ENCODE data around the gene LMO1.

The LMO1 gene

DNA sequence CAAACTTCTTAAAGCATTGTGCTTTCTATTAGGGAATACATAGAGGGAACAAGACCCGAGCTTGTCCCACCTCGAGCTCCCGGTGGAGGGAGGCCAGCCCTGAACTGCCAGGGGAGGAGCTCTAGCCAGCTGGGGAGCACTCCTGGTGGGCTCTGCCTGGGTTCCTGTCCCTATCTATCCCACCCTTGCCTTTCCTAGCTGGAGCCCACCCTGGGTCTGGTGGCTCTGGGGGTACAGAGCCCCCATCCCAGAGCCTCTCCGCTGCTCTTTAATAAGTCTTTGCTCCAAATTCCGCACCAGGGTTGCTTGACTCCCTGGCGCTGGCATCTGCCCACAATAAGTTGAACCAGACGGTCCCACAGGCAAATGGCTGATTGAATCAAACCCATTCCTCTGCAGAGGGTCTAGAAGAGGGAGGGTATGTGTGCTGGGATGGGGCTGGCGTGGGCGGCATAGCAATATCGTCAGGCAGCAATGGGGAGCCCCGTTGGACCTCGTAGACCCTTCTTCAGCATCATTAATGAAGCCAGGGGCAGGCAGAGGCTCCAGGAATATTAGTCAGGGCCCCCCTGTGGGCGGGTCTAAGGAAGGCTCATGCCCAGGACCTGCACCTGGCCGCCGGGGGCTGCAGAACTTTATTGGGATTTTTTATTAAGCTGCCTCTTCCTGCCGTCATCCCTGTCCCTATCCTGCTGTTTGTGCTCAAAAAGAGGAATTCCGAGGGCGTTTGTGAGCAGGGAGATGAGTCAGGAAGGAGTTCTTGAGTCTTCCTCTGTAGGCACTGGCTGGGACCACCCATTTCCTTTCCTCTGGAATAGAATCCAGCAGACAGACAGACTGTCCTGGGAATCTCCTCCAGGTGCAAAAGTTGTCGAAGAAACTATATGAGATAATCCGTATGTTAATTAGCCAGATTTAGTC is 56.3 kb downstream of the LMO1 start:
- no peak for DNase-seq (ENCODE audit: low read depth in 1 of 2, low spot score in 1 of 2)

DNA sequence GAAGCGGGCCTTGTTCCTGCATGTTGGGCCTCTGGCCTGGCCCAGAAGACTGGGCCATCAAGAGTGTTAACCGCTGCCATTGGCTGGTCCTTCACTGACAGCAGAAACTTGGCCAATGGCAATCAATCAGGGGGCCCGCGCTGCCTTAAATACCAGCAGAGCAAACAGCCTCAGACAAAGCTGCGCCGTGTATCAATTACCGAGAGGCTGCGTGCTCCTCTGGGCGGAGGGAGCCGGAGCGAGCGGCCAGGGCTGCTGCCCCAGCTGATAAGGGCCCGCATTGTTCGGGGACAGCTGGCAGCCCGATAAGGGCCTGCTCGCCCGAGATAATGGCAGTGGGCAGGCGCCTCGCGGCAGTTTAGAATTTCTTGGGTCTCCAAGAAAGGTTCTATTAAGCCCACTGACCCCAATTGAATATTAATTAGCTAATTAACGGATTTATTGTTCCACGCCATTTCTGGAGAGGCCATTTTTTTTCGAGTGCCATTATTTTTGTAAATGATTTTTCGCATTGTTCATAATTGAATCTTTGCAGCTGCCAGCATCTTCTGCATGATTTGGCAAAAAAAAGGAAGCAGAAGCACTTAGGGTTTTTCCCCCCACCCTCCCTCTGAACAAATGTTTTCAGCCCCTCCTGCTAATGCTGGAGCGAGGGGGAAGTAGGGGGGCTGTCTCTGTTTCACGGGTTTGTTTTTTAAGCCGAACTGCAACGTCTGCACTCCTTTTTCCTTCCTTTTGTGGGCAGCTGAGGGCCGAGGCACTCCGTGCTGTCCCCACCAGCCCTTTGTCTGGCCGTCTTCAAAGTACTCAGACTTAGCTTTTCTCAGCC is 57.2 kb downstream of the LMO1 start:
- no peak for DNase-seq (ENCODE audit: low read depth in 1 of 2, low spot score in 1 of 2)

DNA sequence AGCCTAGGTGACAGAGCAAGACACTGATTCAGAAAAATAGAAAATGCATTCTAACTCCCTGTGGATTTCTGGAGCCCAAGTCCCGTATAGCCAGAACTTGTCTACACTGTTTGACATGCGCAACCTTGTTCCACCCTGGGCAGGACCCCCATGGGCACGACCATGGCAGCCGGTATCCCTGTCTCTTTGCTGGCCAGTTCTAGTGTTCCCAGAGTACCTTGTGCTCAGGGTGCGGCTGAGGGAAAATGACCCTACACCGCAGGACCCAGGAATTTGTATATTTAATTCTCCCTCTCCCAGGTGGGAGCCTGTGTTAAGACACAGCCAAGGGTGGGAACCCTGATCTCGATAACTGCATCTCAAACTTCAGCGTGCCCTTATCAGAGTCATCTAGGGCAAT is 58.1 kb downstream of the LMO1 start:
- DNase-seq (ENCODE audit: low read depth in 1 of 2, low spot score in 1 of 2) = no peak

DNA sequence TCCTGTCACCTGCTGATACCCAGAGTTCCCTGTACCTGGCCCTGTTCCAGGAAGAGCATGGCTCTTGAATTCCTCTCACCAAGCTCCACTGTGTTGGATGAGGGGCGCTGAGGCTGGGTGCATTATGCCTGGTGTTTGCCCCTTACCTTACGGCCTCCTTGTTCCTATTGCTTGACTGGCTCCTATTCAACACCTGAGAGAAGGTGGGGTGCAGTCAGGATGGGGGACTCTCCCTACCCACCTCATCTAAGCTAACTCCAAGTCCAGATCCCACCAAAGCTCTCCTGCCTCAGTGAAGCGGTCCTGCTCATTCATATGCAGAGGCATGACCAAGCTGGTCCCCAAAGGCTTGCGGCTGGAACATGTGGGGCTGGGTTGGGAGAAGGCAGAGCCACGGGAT is 59.1 kb downstream of the LMO1 start:
- no peak for DNase-seq (ENCODE audit: low read depth in 1 of 2, low spot score in 1 of 2)

DNA sequence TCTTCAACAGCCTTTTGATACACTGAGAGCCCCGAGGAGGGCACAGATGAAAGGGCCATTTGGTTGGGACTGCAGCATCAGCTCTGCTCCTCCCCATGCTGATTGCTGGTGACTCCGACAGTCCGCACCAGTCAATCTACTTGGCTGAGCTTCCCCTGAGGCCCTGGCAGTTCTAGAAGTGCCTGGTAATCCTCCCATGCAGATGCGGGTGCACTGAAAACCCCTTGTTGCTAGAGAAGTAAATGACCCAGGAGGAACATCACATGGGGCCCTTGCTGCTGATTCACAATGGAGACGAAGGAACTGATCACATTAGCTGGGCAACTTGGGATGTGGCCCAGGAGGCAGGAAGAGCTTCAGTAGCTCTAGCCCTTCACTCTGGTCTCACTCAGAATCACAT is 59.7 kb downstream of the LMO1 start:
- no peak for DNase-seq (ENCODE audit: low read depth in 1 of 2, low spot score in 1 of 2)

DNA sequence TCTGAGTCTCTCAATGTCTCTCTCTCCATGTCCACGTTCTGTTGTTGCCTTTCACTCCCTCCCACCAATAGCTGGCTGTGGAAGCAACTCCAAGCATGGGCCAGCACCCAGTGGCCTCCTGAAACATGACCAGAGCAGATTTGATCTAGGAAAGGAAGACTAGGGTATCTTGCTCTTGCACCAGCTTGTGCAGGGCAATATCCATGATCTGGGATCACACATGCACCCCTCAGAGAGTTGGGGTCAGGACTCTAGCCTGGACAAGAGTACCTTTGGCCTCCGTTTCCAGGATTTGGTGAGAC is 60.3 kb downstream of the LMO1 start:
- no peak for DNase-seq (ENCODE audit: low read depth in 1 of 2, low spot score in 1 of 2)

DNA sequence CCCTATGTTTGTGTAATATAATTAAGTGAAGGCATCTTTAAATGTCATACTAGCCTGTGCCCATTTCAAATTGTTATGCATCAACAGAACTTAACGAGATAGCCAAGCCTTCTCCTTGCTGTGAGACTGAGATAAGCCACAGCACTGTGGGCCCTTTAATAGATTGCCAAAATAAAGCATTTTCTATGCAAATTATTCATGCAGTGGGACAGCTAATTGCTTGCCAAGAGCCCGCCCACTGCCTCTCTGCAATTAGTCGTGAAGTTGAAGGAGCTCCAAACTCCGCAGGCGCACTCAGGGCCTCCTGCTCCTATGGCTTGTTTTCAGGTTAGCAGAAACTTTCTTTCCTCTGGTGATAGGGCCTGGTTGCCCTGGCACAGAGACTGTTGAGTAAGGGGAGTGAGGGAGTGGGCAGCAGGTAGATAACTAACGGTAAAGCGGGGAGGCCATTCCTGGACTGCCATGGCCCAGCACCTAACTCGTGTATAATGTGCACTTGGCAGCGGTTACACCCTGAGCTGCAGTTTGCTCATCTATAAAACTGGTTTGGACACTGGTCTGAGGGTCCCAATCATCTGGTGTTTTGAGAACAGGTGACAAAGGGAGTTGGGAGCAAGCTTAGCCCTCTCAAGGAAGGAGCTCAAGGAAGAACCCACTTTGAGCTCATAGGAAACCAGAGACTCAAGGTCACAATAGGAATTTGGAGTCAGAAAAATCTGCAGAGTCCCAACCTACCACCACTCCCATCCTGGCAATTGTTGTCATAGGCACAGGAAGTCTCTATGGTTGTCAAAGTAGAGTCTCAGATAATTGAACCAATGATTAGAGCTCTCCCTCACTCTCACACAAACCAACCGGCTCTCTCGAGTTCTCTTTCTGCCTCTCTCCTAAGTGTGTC is 60.9 kb downstream of the LMO1 start:
- no peak for DNase-seq (ENCODE audit: low read depth in 1 of 2, low spot score in 1 of 2)

DNA sequence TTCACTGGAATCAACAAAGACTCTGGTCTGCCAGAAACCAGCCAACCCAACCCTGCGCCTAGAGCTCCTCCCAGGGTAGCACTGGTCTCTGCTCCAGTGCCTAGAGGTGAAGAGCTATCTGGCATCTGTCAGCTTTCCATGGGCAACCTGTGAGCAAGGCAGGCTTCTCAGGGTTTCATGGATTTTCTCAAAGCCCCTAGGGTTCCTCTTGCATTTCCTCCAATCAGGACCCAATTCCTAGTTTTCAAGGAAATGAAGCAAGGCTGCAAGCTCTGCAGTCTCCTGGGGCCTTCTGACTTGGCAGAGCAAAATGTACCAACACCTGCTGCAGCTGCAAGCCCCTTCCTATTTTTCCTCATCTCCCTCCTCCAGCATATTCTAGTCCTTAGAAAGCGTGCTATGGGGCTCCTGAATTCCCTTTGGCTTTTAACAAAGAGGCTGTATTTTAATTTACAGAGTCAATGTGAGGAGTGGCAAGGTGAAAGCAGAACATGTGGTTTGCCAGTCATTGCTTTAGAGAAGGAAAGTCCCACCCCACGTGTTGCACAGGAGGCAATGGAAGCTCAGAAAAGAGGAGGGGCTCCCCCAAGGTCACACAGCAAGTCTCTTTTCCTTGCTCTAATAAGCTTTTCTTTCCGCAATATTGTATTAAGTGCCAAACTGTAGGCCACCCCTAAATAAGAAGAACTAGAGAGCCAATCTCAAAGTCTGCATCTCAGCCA is 61.9 kb downstream of the LMO1 start:
- no peak for DNase-seq (ENCODE audit: low read depth in 1 of 2, low spot score in 1 of 2)

DNA sequence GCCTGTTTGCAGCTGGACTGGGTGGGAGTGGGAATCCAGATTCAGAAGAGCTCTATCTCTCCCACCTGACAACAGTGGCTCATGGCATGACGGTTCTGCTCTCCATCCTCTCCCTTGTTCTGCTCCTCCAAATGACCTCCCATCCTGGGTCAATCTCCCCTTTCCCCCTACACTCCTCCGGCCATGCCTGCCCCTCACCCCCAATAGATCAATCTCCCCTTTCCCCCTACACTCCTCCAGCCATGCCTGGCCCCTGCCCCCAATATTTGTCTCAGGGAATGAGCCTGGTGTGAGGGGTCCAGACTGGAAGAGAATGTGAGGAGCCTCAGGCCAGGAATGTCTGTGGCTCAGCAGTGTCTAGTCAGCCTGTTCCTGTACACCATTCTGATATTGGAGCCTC is 64.0 kb downstream of the LMO1 start:
- no peak for DNase-seq (ENCODE audit: low read depth in 1 of 2, low spot score in 1 of 2)

DNA sequence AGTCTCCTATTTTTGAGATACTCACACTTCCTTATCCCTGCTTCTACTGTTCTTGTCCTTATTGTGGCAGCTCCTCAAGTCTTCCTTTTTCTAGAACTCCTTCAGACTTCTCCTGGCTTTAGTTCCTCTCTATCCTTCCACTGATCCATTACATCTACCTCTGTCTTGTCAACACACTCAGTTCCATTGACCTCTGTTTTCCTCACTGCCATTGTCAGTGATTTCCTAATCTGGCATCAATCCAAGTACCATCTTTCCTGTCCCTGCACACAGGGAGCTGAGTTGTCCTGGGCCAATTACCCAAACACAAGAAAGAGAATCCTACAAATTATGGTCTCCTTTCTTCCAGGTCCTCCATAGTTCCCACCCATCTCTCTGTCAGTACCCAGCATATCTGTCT is 66.9 kb downstream of the LMO1 start:
- no peak for DNase-seq (ENCODE audit: low read depth in 1 of 2, low spot score in 1 of 2)

DNA sequence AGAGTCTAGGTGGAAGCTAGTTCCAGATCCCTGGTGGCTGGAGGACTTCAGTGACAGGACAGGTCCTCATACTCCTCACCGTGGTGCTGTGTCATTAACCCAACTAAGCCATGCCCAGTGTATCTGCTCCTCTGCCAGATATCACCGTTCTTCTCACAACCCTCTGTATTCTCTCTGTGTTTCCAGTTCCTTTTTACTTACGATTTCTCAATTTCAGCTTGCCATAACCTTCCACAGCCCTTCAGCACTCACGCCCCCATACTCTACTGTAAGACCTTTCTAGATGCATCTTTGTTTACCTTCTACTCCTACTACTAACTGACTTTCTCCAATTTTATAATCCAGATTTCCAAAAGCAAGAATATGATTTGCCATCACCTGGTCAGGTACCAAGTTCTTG is 68.7 kb downstream of the LMO1 start:
- no peak for DNase-seq (ENCODE audit: low read depth in 1 of 2, low spot score in 1 of 2)

DNA sequence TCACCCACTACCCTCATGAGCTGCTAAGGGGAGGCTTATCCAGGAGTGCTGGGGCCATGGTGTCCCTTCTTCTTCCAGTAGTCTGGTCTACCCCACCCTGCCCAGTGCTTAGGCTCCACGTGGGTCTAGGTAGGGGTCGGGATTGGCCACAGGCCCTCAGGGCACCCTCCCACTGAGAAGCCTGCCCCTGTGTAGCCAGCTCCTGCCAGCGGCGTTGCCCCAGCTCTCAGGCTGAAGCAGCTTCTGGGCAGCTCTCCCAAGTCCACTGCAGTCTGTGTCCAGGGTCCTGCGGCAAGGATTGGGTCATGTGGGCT is 70.8 kb downstream of the LMO1 start:
- no peak for DNase-seq (ENCODE audit: low read depth in 1 of 2, low spot score in 1 of 2)

DNA sequence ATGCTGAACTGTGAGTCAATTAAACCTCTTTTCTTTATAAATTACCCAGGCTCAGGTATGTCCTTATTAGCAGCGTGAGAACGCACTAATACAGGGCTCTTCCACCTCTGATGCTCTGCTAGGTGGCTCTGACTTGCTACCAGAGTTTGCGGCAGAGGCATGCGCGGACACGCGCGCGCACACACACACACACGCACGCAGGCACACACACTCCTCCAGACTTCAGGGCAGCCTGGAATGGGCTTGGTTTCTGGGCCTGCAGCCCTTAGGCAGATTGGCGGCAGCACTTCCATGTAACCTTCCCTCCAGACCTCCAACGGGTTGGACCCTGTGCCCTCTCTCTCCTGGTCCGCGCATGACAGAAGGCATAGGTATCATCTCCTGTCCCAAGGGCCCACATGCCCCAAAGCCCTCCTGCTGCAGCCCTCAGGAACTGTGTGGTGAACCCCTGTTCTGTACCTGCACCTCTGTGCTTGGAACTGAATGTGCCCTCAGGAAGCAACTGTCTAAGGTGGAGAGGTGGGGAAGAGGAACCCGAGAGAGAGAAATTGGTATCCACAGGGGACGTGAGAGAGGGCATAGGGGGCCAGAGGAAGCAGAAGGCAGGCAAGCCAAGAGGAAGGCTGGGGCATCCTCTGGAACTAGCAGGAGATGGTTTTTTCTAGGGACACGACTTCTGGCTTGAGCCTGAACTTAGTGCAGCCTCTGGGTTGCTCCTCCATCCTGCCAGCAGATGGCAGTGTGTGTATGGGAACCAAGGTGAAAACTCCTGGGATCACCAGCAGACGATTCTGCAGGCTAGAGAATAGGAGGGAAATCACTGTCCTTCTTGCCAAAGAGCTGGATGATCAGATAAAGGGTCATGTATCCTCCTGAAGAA is 71.4 kb downstream of the LMO1 start:
- DNase-seq (ENCODE audit: low read depth in 1 of 2, low spot score in 1 of 2) = no peak

DNA sequence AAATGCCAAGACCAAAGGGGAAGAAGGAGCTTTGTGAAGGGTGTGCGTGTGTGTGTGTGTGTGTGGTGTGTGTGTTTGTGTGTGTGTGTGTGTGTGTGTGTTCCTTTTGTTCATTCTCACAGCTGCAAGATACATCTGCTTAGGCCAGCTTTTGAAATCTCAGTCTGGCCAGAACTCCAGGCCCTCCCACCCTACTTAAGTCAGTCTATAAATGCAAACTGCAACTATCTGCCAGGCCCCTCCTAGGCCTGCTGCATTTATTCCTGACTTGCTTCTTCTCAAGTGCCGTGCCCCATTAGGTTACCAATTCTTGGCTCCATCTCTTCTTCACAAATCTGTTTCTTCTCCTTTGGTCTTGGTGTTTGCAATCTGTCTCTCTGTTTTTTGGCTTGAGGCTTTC is 73.2 kb downstream of the LMO1 start:
- DNase-seq (ENCODE audit: low read depth in 1 of 2, low spot score in 1 of 2) = no peak

DNA sequence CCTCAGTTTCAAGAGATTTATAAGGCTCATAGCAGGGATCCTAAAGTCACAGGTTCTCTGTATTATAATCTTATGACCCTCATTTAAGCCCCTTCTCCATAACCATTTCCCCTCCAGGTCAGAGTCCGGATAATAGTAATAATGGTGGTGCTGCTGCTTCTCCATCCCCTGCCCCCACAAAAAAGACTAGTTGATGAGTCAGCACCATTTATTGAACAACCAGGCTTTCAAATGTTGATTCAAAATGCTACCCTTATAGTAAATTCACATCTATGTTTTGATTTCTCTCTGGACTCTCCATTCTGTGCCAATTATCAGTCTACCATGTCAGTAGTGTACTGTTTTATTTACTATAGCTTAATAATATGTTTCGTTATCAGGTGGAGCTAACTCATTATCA is 77.2 kb downstream of the LMO1 start:
- no peak for DNase-seq (ENCODE audit: low read depth in 1 of 2, low spot score in 1 of 2)

DNA sequence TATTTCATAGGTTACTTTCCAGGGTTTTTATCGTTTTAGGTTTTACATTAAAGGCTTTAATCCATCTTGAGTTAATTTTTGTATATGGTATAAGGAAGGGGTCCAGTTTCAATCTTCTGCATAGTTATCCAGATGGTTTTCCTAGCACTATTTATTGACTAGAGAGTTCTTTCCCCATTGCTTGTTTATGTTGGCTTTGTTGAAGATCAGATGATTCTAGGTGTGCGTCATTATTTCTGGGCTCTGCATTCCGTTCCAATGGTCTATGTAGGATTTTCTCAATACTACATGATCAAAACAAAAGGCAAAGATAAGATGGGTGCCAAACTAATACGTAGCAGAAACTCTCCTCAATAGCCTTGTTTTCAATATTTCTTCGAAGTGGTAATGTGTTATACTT is 80.6 kb downstream of the LMO1 start:
- DNase-seq (ENCODE audit: low read depth in 1 of 2, low spot score in 1 of 2) = no peak

DNA sequence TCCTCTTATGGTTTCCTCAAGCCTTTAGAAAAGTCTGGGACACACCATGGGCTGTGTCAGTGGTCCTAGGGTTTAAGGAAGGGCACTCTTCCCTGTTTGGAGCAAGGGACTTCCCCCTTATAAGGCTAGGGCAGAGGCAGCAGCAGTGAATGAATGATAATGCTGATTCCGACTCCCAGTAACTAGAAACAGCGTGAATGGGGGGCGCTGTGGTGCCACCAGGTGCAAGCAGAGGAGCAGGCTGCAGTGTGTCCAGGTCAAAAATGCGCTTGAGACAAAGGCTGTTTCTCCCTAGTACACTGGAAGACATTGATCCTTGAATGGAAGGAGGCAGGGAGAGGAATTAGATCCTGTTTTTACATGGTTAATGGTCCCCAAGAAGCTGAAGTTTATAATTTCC is 83.2 kb downstream of the LMO1 start:
- DNase-seq (ENCODE audit: low read depth in 1 of 2, low spot score in 1 of 2) = no peak

DNA sequence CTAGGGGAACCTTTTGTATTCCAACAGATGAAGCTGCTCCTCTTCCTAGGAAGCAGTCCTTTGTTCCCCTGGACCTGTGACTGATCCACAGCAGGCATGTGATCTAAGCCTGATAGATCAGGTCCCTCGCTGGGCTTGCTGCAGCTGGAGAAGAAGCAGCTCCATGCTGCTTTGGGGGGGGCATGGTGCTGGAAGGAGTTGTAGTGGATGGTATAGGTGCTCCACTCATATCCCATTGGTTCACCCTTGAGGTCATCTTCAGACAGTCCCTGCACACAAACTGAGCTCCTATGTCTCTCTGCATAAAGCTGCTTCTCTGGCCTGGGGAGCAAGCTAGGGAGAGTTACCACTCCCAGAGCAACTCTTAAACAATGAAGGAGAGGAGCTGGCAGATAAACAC is 85.4 kb downstream of the LMO1 start:
- DNase-seq (ENCODE audit: low read depth in 1 of 2, low spot score in 1 of 2) = no peak

DNA sequence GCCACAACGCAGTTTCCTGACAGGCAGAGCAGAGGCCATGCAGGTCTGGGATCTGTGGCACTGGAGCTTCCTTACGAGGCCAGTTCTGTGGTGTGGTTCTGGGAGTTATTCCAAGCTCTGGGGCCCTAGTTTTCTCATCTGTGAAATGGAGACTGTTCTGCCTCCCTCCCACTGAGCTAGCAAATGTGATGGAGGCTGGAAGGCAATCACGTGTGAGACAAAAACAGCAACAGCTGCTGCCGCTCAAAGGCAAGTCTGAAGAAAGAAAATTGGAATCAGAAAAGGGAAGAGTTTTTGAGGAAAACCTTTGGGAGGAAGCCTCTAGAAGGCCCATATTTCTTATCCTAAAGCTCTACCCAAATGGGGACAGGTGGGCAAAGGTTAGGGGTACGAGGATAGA is 86.5 kb downstream of the LMO1 start:
- no peak for DNase-seq (ENCODE audit: low read depth in 1 of 2, low spot score in 1 of 2)

All from activated T-helper 1 cell treated with anti-CD3 and anti-CD28 coated beads, Interleukin-2, amount 50 U/mL, for 16 hours (primary cell).